Measurements from ENCODE around the gene C1QTNF8. TPM values are rescaled to one million over a fixed set of nuclear protein-coding genes. Genes with fewer than 3 reads are reported as not detected.

Gene C1QTNF8, protein sequence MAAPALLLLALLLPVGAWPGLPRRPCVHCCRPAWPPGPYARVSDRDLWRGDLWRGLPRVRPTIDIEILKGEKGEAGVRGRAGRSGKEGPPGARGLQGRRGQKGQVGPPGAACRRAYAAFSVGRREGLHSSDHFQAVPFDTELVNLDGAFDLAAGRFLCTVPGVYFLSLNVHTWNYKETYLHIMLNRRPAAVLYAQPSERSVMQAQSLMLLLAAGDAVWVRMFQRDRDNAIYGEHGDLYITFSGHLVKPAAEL
- not detected for total RNA-seq

DNA sequence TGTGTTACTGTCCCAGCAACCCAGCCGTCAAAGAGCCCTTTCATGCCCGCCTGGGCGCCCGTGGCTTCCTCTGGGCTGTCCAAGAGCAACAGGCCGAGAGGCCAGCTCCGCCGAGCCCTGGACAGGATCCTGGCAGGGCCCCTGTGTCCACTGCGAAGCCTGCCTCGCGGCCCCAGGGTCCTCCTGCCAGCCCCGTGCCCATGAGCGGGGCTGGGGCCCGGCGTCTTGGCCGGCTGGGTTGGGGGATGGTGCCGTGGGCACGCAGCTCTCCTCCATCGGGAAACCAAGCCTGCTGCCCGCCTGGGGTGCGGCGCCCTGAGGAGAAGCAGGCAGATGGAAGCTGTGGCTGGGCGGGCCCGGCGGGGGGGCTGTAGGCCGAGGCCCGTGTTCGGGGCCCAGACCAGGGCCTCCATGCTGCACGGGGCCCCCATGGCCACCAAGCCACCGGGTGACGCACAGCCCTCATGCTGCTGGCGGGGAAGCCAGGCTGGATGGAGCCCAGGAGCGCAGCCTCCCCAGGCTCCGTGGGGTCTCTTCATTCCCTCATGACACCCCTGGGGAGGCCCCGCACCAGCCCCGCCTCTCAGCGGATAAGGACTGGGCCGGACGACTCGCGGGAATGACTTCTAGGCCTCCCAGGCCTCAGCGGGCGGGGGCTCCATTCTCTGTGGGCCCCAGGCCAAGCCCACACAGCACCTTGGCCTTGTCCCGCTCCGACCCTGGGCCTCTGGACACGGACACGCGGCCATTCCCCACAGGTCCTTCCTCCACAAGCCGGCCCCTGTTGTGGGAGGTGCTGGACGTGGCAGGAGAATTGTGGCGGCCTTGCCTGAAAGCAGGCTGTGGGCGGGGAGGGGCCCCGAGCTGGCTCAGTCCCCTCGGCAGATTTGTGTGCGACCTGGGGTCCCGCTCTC lies at the start of gene C1QTNF8:
Gene C1QTNF8 (minus strand): TSS at position 76 of the 914 bp plus-strand sequence. CDS start 1,322 bp downstream, outside the sequence.
- Histone ChIP-seq H3K9me3 (no peaks in the 10 kb centered on the region), H3K4me1 (no peaks in the 10 kb centered on the region), H3K27me3 (peaks cover 0 to 76% of the 10 kb centered on the region in 2 donors), H3K4me3 (no peak within 1 kb of the TSS), H3K36me3 (no peaks in the 10 kb centered on the region), H3K27ac (no peak within 1 kb of the TSS)
- 51 to 53% methylated on average over 43 to 44 of the region's 55 CpGs for WGBS, 2 donors
- TF ChIP-seq EP300 (IDR thresholded peaks at IDR 0.05) = no peak
- no peak for TF ChIP-seq POLR2A (IDR thresholded peaks at IDR 0.05)
- TF ChIP-seq, protein P1, sequence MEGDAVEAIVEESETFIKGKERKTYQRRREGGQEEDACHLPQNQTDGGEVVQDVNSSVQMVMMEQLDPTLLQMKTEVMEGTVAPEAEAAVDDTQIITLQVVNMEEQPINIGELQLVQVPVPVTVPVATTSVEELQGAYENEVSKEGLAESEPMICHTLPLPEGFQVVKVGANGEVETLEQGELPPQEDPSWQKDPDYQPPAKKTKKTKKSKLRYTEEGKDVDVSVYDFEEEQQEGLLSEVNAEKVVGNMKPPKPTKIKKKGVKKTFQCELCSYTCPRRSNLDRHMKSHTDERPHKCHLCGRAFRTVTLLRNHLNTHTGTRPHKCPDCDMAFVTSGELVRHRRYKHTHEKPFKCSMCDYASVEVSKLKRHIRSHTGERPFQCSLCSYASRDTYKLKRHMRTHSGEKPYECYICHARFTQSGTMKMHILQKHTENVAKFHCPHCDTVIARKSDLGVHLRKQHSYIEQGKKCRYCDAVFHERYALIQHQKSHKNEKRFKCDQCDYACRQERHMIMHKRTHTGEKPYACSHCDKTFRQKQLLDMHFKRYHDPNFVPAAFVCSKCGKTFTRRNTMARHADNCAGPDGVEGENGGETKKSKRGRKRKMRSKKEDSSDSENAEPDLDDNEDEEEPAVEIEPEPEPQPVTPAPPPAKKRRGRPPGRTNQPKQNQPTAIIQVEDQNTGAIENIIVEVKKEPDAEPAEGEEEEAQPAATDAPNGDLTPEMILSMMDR (IDR thresholded peaks at IDR 0.05) = no peak
- no peak for DNase-seq (ENCODE audit: low spot score in 2 of 2)

DNA sequence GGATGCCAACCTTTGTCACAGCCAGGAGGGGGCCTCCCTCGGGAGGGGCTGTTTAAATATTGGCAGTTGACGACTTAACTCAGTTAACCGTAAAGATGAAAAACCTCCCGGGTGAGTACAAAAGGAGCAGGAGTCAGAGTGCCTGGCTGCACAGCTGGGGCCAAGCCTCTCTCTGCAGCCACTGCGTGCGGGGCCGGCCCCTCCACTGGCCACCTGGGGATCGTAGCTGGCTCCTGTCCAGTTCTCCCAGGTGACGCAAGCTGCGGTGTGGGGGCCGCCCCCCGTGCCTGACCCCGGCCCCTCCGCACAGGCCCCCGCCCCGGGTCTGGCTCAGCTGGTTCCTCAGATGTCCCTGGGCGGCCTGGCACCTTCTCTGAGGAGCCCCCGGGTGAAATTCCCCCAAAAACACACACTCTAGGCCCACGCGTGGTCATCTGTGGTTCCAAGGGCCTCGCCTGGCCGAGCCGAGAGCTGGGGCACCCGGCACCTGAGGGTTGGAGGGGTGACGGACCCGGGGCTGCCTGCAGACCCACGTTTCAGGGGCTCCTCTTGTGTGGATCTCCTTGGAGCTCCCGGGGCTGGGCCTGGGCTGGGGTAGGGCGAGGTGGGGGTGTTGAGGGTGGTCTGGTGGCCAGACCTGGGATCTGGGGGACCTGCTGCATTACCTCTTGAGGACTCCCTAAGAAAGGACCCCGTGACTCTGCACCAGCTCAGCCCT lies 49.5 kb upstream of the C1QTNF8 start:
- no peak overlapping the region for H3K4me3 ChIP-seq
- no peaks in the 10 kb centered on the region for H3K4me1 ChIP-seq
- H3K27me3 ChIP-seq = peaks cover 0 to 78% of the 10 kb centered on the region in 2 donors
- TF ChIP-seq EP300 (IDR thresholded peaks at IDR 0.05) (no peak), POLR2A (IDR thresholded peaks at IDR 0.05) (no peak)
- TF ChIP-seq, protein P1 (IDR thresholded peaks at IDR 0.05) = no peak
- H3K9me3 ChIP-seq = no peaks in the 10 kb centered on the region
- WGBS, 2 donors = 47 to 51% methylated on average over 10 to 14 of the region's 30 CpGs
- no peak overlapping the region for H3K27ac ChIP-seq
- DNase-seq (ENCODE audit: low spot score in 2 of 2) = no peak
- no peaks in the 10 kb centered on the region for H3K36me3 ChIP-seq

DNA sequence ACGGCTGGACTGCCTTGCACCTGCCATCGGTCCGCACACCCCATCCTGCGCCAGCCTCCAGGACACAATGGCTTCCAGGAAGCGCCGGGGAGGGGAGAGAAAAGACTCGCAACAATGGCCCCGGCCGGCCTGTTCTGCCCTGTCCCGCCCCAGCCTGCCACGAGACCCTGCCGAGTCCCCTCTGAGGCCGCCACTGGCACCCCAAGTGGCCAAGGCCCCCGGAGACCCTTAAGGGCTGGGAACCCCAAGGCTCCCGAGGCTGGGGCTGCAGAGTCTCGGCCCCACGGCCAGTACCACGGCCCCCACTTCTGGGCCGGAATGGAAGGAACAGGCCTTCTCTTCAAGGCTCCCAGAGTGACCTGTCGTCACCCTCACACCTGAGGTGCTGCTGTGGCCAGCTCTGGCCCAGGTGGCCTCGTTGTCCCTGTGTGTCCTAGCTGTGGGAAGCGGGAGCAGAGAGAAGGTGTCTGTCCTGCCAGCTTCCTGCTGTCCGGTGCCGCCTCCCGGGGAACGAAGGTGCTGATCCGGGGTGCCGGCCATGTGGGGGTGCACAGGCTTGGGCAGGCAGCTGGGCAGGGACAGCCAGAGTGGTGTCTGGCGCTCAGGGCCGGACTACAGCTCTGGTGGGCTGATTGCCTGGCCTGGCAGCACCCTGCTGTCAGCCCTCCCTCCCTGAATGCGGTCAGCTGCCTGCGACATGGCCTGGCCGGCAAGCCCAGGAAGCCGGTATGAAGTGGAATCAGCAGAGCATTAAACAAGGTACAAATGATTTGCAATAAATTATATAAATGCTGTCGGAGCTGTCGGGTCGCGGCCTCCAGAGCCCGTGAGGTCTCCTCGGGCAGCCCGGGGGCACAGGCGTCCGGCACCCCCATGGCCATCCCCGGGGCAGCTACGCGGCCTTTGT lies 48.7 kb upstream of the C1QTNF8 start:
- Histone ChIP-seq H3K4me1 (no peaks in the 10 kb centered on the region), H3K36me3 (no peaks in the 10 kb centered on the region), H3K27ac (no peak overlapping the region), H3K9me3 (no peaks in the 10 kb centered on the region), H3K27me3 (peaks cover 0 to 77% of the 10 kb centered on the region in 2 donors), H3K4me3 (no peak overlapping the region)
- TF ChIP-seq POLR2A (IDR thresholded peaks at IDR 0.05) (no peak), EP300 (IDR thresholded peaks at IDR 0.05) (no peak)
- TF ChIP-seq, protein P1 (IDR thresholded peaks at IDR 0.05) = no peak
- DNase-seq (ENCODE audit: low spot score in 2 of 2) = no peak
- WGBS, 2 donors = 60 to 66% methylated on average over 34 to 37 of the region's 46 CpGs

DNA sequence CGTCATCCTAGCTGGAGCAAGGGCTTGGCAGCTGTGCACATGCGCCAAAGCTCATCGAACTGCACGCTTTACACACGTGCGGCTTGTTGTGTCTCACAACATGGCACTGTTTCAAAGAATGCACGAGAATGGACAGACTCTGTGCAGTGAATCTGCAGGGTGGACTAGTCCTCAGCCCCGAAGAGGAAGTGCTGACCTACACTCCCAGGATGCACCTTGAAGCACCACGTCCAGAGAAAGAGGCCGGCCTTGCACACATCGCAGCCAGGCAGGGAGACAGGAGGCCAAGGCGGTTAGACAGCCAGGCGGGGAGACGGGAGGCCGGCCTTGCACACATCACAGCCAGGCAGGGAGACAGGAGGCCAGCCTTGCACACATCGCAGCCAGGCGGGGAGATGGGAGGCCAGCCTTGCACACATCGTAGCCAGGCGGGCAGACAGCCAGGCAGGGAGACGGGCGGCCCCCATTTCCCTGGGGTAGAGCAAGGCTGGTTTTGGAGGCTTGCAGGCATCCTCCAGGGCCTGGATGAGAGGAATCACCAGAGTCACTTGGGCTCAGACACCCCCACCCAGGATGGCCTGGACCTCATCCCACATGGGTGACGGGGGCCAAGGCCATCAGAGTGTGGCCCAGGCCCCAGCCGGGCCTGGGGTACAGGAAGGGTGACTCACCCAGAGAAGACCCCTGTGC lies 47.9 kb upstream of the C1QTNF8 start:
- TF ChIP-seq EP300 (IDR thresholded peaks at IDR 0.05) = no peak
- TF ChIP-seq POLR2A (IDR thresholded peaks at IDR 0.05) = no peak
- 73 to 80% methylated on average over 22 to 23 of the region's 23 CpGs for WGBS, 2 donors
- no peak overlapping the region for H3K27ac ChIP-seq
- peaks cover 0 to 71% of the 10 kb centered on the region in 2 donors for H3K27me3 ChIP-seq
- H3K36me3 ChIP-seq = no peaks in the 10 kb centered on the region
- no peaks in the 10 kb centered on the region for H3K4me1 ChIP-seq
- H3K9me3 ChIP-seq = no peaks in the 10 kb centered on the region
- no peak overlapping the region for H3K4me3 ChIP-seq
- DNase-seq (ENCODE audit: low spot score in 2 of 2) = no peak
